NCI-H1105 (cell line): Measurements from ENCODE around the gene OTULINL.

ENCODE experiments used
- DNase-seq: peaks from one replicate; lab custom pipeline; 2025; lab: John Stamatoyannopoulos, UW

OTULINL gene

GRCh38 chr5:14600846-14601245 is 19.3 kb downstream of the OTULINL start:
- no peak for DNase-seq

DNA sequence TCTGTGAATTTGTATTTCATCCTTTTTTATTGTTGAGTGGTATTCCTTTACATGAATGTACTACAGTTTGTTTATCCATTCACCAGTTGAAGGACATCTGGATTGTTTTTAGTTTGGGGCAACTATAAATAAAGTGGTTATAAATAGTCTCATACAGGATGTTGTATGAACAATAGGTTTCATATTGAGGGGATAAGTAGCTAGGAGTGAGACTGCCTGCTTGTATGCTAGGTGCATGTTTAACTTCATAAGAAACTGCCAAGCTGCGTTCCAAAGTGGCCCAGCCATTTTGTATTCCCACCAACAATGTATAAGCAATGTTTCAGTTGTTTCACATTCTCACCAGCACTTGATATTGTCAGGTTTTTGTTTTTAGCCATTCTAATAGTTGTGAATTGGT is 21.5 kb downstream of the OTULINL start:
- DNase-seq, result no peak

DNA sequence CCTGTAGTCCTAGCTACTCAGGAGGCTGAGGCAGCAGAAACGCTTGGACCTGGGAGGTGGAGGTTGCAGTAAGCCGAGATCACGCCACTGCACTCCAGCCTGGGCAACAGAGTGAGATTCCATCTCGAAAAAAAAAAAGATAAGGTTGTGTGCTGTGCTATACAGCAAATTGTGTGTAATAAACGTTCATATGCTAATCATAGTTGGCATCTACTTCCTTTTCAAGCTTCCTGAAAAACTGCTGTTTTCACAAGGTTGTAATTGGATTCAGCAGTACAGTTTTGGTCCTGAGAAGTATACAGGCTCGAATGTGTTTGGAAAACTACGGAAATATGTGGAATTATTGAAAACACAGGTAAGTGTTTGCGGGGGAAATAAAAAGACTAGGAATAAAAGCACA is 25.5 kb downstream of the OTULINL start:
- no peak for DNase-seq

DNA sequence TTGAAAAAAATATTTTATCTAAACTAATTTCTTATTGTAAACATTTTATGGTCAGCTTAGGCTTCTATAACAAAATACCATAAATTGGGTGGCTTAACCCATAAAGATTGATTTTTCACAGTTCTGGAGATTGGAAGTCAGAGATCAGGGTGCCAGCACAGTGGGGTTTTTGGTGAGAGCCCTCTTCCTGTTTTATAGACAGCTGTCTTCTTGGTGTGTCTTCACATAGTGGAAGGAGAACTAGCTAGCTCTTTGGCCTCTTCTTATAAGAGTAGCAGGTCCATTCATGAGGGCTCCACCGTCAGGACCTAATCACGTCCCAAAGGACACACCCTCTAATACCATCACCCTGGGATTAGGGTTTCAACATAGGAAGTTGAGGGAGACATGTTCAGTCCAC is 26.6 kb downstream of the OTULINL start:
- no peak for DNase-seq

DNA sequence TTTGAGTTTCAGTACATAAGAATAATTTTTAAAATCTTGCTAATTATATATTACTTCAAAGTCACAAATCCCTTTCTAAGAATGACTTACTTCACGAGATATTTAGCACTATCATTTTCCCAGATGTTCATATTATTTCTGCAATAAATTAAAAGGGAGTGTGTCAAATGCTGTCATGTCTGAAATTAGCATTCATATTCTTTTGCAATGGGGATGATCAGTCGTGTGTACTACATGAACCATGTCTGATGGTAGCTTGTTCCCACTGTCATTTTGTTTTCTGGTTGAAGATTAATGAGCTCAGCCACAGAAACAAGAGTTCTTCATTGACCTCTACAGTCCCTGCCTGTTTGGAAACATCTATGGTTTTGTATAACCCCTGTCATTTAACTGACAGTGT is 30.1 kb downstream of the OTULINL start:
- DNase-seq, result no peak

GRCh38 chr5:14614490-14614889 is 32.9 kb downstream of the OTULINL start:
- DNase-seq, result no peak

DNA sequence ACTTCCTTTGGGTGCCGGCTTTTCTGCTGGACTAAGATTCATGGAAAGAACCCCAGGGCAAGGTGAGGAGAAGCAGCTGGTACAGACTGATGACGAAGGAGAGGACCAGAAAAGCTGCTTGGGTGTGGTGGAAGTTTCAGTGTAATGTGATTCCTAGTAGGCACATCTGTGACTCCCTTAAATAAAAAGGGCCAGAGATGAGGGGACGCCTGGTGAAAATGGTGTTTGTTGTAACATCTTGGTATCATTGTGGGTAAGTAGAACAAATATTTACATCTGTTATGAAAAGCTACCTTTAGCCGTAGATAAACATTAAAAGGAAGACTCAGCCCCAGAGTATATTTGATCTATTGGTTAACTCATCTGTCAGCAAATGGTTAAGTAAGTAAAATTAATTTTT is 33.8 kb downstream of the OTULINL start:
- DNase-seq, result no peak

DNA sequence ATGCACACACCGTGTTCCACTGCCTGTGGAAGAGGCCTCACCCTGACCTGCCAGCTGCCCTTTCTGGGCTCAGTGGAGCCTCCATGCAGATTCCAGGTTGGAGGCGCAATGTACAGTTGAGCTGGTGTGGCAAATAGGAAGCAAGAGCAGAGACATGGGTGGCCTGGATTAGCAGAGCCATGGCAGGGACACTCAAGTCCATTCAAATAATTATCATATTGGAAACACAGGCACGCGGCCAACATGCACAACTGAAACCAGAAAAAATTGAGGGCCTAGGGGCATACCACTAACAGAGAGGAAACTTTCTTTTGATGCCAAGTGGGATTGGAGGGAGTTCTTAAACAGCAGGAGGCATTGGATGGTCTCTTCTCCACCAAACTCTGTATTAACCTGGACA is 35.8 kb downstream of the OTULINL start:
- DNase-seq, result no peak

GRCh38 chr5:14627270-14627669 is 45.7 kb downstream of the OTULINL start:
- no peak for DNase-seq

GRCh38 chr5:14628346-14628745 is 46.8 kb downstream of the OTULINL start:
- DNase-seq, result no peak

GRCh38 chr5:14630671-14631070 is 49.1 kb downstream of the OTULINL start:
- DNase-seq, result no peak

GRCh38 chr5:14635656-14636055 is 54.1 kb downstream of the OTULINL start:
- no peak for DNase-seq

DNA sequence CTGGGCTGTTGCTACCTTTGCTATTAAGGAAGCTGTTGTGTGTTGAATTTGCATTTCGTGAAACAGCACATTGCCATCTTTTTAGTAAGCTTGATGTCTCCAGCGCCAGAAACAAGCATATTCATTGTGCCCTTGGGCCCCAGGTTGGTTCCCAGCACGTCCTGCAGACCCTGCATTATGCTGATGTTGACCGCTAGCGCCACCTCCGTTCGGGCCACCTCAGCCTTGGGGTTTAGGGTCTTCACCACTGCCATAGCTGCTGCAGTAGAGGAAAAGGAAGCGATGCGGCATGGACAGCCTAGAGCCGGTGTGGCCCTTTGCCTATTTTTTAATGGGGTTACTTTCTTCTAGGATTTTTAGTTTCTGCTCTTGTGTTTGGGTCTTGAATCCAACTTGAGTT is 59.2 kb downstream of the OTULINL start:
- no peak for DNase-seq

- DNase-seq, result no peak
Measured at GRCh38 chr5:14644623-14645237, 63.1 kb downstream of the OTULINL start.

GRCh38 chr5:14650052-14650451 is 68.5 kb downstream of the OTULINL start:
- no peak for DNase-seq

DNA sequence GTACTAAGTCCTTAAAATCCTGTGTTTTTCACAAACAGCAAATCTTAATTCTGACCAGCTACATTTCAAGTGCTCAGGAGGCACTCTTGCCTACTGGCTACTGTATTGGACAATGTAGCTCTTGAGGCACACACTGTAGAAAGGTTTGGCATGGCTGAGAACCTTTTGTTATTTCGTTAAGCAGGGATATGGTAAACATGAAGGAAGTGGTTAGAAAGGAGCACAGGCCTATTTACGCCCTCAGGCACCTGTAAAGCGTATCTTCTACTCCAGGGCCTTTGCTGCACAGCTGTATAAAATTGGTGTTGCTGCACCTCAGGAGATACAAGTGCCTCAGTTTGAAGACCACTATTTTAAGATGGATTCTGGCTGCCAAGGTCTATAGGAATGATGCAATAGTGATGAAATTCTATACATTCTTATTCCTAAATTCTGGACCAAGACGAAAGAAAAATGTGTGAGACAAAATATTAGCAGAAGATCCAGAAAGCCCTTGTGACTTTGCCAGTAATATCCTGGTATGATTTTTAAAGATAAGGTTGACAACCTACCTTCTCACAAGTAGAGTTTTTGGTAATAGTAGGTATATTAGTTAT is 73.7 kb downstream of the OTULINL start:
- DNase-seq, result no peak

GRCh38 chr5:14656898-14657297 is 75.3 kb downstream of the OTULINL start:
- no peak for DNase-seq

DNA sequence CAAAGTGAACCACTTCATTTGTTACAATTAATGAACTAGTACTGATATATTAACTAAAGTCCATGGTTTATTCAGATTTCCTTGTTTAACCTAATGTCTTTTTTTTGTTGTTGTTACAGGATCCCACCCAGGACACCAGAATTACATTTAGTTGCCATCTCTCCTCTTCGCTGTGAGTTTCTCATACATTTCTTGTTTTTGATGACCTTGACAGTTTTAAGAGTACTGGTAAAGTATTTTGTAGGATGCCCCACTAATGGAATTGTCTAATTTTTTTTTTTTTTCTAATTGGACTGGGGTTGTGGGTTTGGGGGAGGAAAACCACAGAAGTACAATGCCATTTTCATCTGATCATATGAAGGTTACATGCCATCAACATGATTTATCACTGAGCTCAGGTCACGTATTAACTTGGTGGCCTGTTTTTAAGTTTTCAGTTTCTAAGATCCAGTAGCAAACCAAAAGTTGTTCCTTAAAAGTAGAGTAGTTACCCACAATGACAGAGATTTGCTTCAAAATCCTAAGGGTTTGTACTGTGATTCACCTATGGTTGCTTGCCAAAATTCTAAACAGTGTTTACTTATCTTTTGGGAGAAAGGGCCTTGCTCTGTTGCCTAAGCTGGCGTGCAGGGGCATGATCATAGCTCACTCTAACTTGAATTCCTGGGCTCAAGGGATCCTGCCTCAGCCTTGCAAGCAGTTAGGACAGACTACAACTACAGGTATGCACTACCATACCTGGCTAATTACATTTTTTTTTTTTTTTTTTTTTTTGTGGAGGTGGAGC is 78.4 kb downstream of the OTULINL start:
- no peak for DNase-seq

GRCh38 chr5:14660833-14661232 is 79.2 kb downstream of the OTULINL start:
- no peak for DNase-seq
